Gastroesophageal sphincter (tissue), 3 donors: Measurements from ENCODE around the gene ADCY2.

ENCODE experiments used
- CTCF ChIP-seq, 4 experiments: fragments of 200-600 bp in 2 of 4; fragments of 450-650 bp in 2 of 4; sonication (generic) in 1 of 4; IDR thresholded peaks; one replicate each; pipeline ENCODE4 v1.5.1; 2017 to 2019; ENCODE audit warnings: antibody characterized with exemption in 4 of 4, mild to moderate bottlenecking in 2 of 4, moderate library complexity in 2 of 4
- POLR2A ChIP-seq, 2 donors: fragments of 450-650 bp; IDR thresholded peaks; one replicate each; pipeline ENCODE4 v1.6.1; 2017; ENCODE audit warnings: antibody characterized with exemption in 2 of 2, mild to moderate bottlenecking in 2 of 2, moderate library complexity in 1 of 2
- POLR2AphosphoS5 ChIP-seq: sonication (generic); formaldehyde crosslinking; IDR thresholded peaks from one replicate; pipeline ENCODE4 v1.6.1; 2017; ENCODE audit warnings: antibody characterized with exemption

DNA sequence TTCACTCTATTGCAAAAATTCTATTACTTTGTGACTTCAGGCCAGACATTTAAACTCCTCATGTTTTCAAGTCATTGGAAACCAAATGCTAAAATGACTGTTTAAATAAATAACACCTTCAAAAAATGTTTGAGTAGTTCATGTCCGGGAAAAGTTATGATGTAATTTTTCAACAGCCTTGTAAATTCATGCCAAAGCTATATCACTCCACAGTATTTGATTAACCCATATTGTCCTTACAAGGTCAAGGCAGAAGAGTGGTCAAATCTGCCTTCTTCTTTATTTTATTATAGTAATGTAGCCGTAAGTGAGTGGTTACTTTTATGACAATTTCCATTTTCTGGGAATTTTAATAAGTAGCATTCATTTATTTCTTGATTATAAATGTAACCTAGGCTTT, 72.8 kb downstream of the ADCY2 start:
- no peak for TF ChIP-seq CTCF (IDR thresholded peaks at IDR 0.05)
- no peak for TF ChIP-seq POLR2AphosphoS5
- TF ChIP-seq POLR2A (IDR thresholded peaks at IDR 0.05): no peak
